ENCODE measurements around the gene TMEM242. TPM values are rescaled to one million over a fixed set of nuclear protein-coding genes. Genes with fewer than 3 reads are reported as not detected.
A peak's percentile ranks its signal among the peaks of the same experiment; 100 is the strongest.
"Not testable (repeated sequence)": the region's sequence is repeated elsewhere in the genome, so short reads cannot be mapped to it uniquely, and the experiment has no call there.

The TMEM242 gene
- 9.3 and 17.5 TPM in 2 replicates for total RNA-seq (2014; rRNA removed; shearing (Covaris generic))

- Histone ChIP-seq H3K36me3 (peaks cover 11% of the 10 kb centered on the region), H3K4me3 (peak within 1 kb of the TSS; percentile 78), H3K27ac (peak within 1 kb of the TSS; percentile 68), H3K9me3 (replicated peaks) (no peaks in the 10 kb centered on the region), H3K27me3 (replicated peaks) (no peaks in the 10 kb centered on the region), H3K4me1 (replicated peaks) (peaks cover 17% of the 10 kb centered on the region)
- DNase-seq (ENCODE audit: low read depth in 1 of 2, low spot score in 2 of 2), result peak; percentile 93 to 98
Measured at GRCh38 chr6:157323255-157323965, at the start of gene TMEM242. Gene TMEM242 (minus strand): TSS chr6:157323519. CDS start chr6:157323499, 20 bp downstream.

- no peak for DNase-seq (ENCODE audit: low read depth in 1 of 2, low spot score in 2 of 2)
Measured at GRCh38 chr6:157372501-157373280, 49.4 kb upstream of the TMEM242 start.

GRCh38 chr6:157370755-157371154 is 47.4 kb upstream of the TMEM242 start:
- no peak overlapping the region for H3K27ac ChIP-seq
- H3K4me3 ChIP-seq, result no peak overlapping the region
- no peak for DNase-seq (ENCODE audit: low read depth in 1 of 2, low spot score in 2 of 2)
- H3K9me3 ChIP-seq (replicated peaks), result no peaks in the 10 kb centered on the region
- H3K4me1 ChIP-seq (replicated peaks), result peaks cover 7% of the 10 kb centered on the region; the same call in 1 of the 2 replicates
- H3K27me3 ChIP-seq (replicated peaks), result peaks cover 9% of the 10 kb centered on the region; the same call in 1 of the 2 replicates
- H3K36me3 ChIP-seq, result no peaks in the 10 kb centered on the region

More at GRCh38 chr6:157372501-157373280, 49.4 kb upstream of the TMEM242 start:
- Histone ChIP-seq H3K36me3 (no peaks in the 10 kb centered on the region), H3K27me3 (replicated peaks) (peaks cover 5% of the 10 kb centered on the region; the same call in 1 of the 2 replicates), H3K4me1 (replicated peaks) (peaks cover 7% of the 10 kb centered on the region; the same call in 1 of the 2 replicates), H3K4me3 (no peak overlapping the region), H3K9me3 (replicated peaks) (no peaks in the 10 kb centered on the region), H3K27ac (no peak overlapping the region)

GRCh38 chr6:157368359-157369049 is 45.2 kb upstream of the TMEM242 start:
- Histone ChIP-seq H3K4me1 (replicated peaks) (no peaks in the 10 kb centered on the region), H3K36me3 (no peaks in the 10 kb centered on the region), H3K4me3 (no peak overlapping the region), H3K27ac (no peak overlapping the region), H3K27me3 (replicated peaks) (peaks cover 9% of the 10 kb centered on the region; the same call in 1 of the 2 replicates), H3K9me3 (replicated peaks) (no peaks in the 10 kb centered on the region)
- no peak for DNase-seq (ENCODE audit: low read depth in 1 of 2, low spot score in 2 of 2)

- Histone ChIP-seq H3K27ac (no peak overlapping the region), H3K4me1 (replicated peaks) (no peaks in the 10 kb centered on the region), H3K36me3 (no peaks in the 10 kb centered on the region), H3K9me3 (replicated peaks) (no peaks in the 10 kb centered on the region), H3K27me3 (replicated peaks) (peaks cover 10% of the 10 kb centered on the region; the same call in 1 of the 2 replicates), H3K4me3 (no peak overlapping the region)
- no peak for DNase-seq (ENCODE audit: low read depth in 1 of 2, low spot score in 2 of 2)
Measured at GRCh38 chr6:157366648-157367047, 43.3 kb upstream of the TMEM242 start.

GRCh38 chr6:157364705-157365104 is 41.4 kb upstream of the TMEM242 start:
- DNase-seq (ENCODE audit: low read depth in 1 of 2, low spot score in 2 of 2), result no peak
- Histone ChIP-seq H3K36me3 (no peaks in the 10 kb centered on the region), H3K27ac (no peak overlapping the region), H3K4me1 (replicated peaks) (no peaks in the 10 kb centered on the region), H3K4me3 (no peak overlapping the region), H3K27me3 (replicated peaks) (peaks cover 6% of the 10 kb centered on the region; the same call in 1 of the 2 replicates), H3K9me3 (replicated peaks) (no peaks in the 10 kb centered on the region)

GRCh38 chr6:157361886-157362285 is 38.6 kb upstream of the TMEM242 start:
- Histone ChIP-seq H3K9me3 (replicated peaks) (no peaks in the 10 kb centered on the region), H3K36me3 (no peaks in the 10 kb centered on the region), H3K27me3 (replicated peaks) (peaks cover 4% of the 10 kb centered on the region), H3K27ac (no peak overlapping the region), H3K4me1 (replicated peaks) (no peaks in the 10 kb centered on the region), H3K4me3 (no peak overlapping the region)
- DNase-seq (ENCODE audit: low read depth in 1 of 2, low spot score in 2 of 2), result no peak

GRCh38 chr6:157358287-157358686 is 35.0 kb upstream of the TMEM242 start:
- Histone ChIP-seq H3K4me1 (replicated peaks) (no peaks in the 10 kb centered on the region), H3K27me3 (replicated peaks) (peaks cover 3% of the 10 kb centered on the region), H3K36me3 (no peaks in the 10 kb centered on the region), H3K4me3 (no peak overlapping the region), H3K9me3 (replicated peaks) (no peaks in the 10 kb centered on the region), H3K27ac (no peak overlapping the region)
- no peak for DNase-seq (ENCODE audit: low read depth in 1 of 2, low spot score in 2 of 2)

- 0 out of 2 replicates have a peak, but pooled peaks cover 10% of the 10 kb centered on the region for H3K27me3 ChIP-seq (replicated peaks)
- H3K4me3 ChIP-seq, result no peak overlapping the region
- no peaks in the 10 kb centered on the region for H3K9me3 ChIP-seq (replicated peaks)
- DNase-seq (ENCODE audit: low read depth in 1 of 2, low spot score in 2 of 2), result no peak
- no peaks in the 10 kb centered on the region for H3K4me1 ChIP-seq (replicated peaks)
- H3K36me3 ChIP-seq, result no peaks in the 10 kb centered on the region
- H3K27ac ChIP-seq, result no peak overlapping the region
Measured at GRCh38 chr6:157346373-157346772, 23.1 kb upstream of the TMEM242 start.

GRCh38 chr6:157343732-157344131 is 20.4 kb upstream of the TMEM242 start:
- no peak for DNase-seq (ENCODE audit: low read depth in 1 of 2, low spot score in 2 of 2)
- H3K4me1 ChIP-seq (replicated peaks), result no peaks in the 10 kb centered on the region
- no peak overlapping the region for H3K4me3 ChIP-seq
- no peaks in the 10 kb centered on the region for H3K36me3 ChIP-seq
- no peak overlapping the region for H3K27ac ChIP-seq
- no peaks in the 10 kb centered on the region; the same call in 1 of the 2 replicates for H3K9me3 ChIP-seq (replicated peaks)
- 0 out of 2 replicates have a peak, but pooled peaks cover 13% of the 10 kb centered on the region for H3K27me3 ChIP-seq (replicated peaks)

GRCh38 chr6:157339432-157339831 is 16.1 kb upstream of the TMEM242 start:
- Histone ChIP-seq H3K27me3 (replicated peaks) (peaks cover 14% of the 10 kb centered on the region; the same call in 1 of the 2 replicates), H3K36me3 (no peaks in the 10 kb centered on the region), H3K9me3 (replicated peaks) (no peaks in the 10 kb centered on the region; the same call in 1 of the 2 replicates), H3K4me1 (replicated peaks) (no peaks in the 10 kb centered on the region), H3K4me3 (no peak overlapping the region), H3K27ac (no peak overlapping the region)
- no peak for DNase-seq (ENCODE audit: low read depth in 1 of 2, low spot score in 2 of 2)

- no peaks in the 10 kb centered on the region for H3K4me1 ChIP-seq (replicated peaks)
- H3K9me3 ChIP-seq (replicated peaks), result no peaks in the 10 kb centered on the region; the same call in 1 of the 2 replicates
- no peak for DNase-seq (ENCODE audit: low read depth in 1 of 2, low spot score in 2 of 2)
- no peak overlapping the region for H3K27ac ChIP-seq
- H3K36me3 ChIP-seq, result no peaks in the 10 kb centered on the region
- H3K27me3 ChIP-seq (replicated peaks), result peaks cover 14% of the 10 kb centered on the region; the same call in 1 of the 2 replicates
- H3K4me3 ChIP-seq, result no peak overlapping the region
Measured at GRCh38 chr6:157337751-157338150, 14.4 kb upstream of the TMEM242 start.

GRCh38 chr6:157337276-157337675 is 14.0 kb upstream of the TMEM242 start:
- H3K4me1 ChIP-seq (replicated peaks); H3K9me3 ChIP-seq (replicated peaks); H3K36me3 ChIP-seq; DNase-seq (ENCODE audit: low read depth in 1 of 2, low spot score in 2 of 2); H3K4me3 ChIP-seq; H3K27ac ChIP-seq: not testable (repeated sequence)
- peaks cover 14% of the 10 kb centered on the region; the same call in 1 of the 2 replicates for H3K27me3 ChIP-seq (replicated peaks)
